ENCODE data around the gene ANKRD17.

The ANKRD17 gene

DNA sequence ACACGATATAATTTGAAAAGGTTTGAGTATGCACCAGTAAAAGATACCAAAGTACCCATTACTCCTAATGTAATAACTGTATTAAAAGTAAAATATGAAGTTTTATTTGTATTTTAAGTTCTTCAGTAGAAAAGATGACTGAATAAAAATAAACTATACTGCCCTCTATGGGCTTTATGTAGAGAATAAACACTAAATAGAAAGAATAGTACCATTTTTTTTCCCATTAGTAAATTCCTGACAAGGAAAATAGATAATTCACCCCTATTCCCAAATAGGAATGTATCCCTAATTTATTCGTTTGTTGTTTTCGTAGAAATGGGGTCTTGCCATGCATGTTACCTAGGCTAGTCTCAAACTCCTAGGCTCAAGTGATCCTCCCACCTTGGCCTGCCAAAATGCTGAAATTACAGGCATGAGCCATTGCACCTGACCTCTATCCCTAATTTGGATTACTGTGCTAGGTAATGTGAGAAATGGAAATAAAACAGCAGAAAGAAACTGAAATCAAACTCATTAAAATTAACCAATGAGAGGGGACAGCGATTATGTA lies 115.5 kb downstream of the ANKRD17 start:
- no peaks in the 10 kb centered on the region for H3K9me3 ChIP-seq (ENCODE audit: insufficient read depth, low read depth, low read length)
- H3K36me3 ChIP-seq (ENCODE audit: insufficient read depth, low read length) = peaks cover 97% of the 10 kb centered on the region
- H3K27me3 ChIP-seq (ENCODE audit: insufficient read depth, low read length, poor library complexity, severe bottlenecking) = no peaks in the 10 kb centered on the region
- H4K20me1 ChIP-seq (ENCODE audit: insufficient read depth, low read length, poor library complexity, severe bottlenecking) = peaks cover 2% of the 10 kb centered on the region
- H3K4me2 ChIP-seq (ENCODE audit: low read depth, low read length, poor library complexity, severe bottlenecking) = no peak overlapping the region
- H3K9ac ChIP-seq (ENCODE audit: low read depth, low read length, poor library complexity, severe bottlenecking) = no peak overlapping the region
- no peaks in the 10 kb centered on the region for H3F3A ChIP-seq (ENCODE audit: low read depth)
- no peaks in the 10 kb centered on the region for H3K4me1 ChIP-seq (ENCODE audit: insufficient read depth, low read length, poor library complexity, severe bottlenecking)
- no peak for TF ChIP-seq EZH2phosphoT487 (IDR thresholded peaks at IDR 0.05; ENCODE audit: borderline replicate concordance)
- TF ChIP-seq CTCF (conservative IDR thresholded peaks at IDR 0.05; ENCODE audit: low read length) = peak; percentile 58
- no peaks in the 10 kb centered on the region for H3K9me2 ChIP-seq (replicated peaks; ENCODE audit: low read depth, low read length)
- H2AFZ ChIP-seq (ENCODE audit: low read length) = no peak overlapping the region
- H3K79me2 ChIP-seq (ENCODE audit: insufficient read depth, low read length) = no peaks in the 10 kb centered on the region
- H3K4me3 ChIP-seq (ENCODE audit: low read length, poor library complexity, severe bottlenecking) = no peak overlapping the region

DNA sequence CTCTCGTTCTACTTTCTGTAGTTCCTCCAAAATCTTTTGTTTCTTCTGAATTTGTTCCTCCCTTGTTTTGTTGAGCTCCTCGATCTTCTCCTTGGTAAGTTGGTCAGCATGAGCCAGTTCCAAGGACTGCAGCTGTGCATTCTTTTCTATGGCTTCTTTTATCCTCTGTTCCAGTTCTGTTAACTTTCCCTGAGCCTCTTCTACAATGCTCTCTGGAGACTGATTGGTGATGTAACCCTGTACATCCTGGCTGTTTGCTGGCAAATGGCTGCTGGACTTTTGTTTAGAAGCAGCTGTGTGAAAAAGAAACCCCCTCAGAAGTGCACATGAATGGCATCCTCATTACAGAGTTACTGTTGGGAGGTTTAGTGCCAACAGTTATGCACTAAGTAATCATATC lies 118.6 kb downstream of the ANKRD17 start:
- no peak overlapping the region for H2AFZ ChIP-seq (ENCODE audit: low read length)
- H3K27me3 ChIP-seq (ENCODE audit: insufficient read depth, low read length, poor library complexity, severe bottlenecking) = no peaks in the 10 kb centered on the region
- H3K36me3 ChIP-seq (ENCODE audit: insufficient read depth, low read length) = peaks cover 88% of the 10 kb centered on the region
- no peaks in the 10 kb centered on the region for H3K9me3 ChIP-seq (ENCODE audit: insufficient read depth, low read depth, low read length)
- H3F3A ChIP-seq (ENCODE audit: low read depth) = no peaks in the 10 kb centered on the region
- TF ChIP-seq EZH2phosphoT487 (IDR thresholded peaks at IDR 0.05; ENCODE audit: borderline replicate concordance) = no peak
- TF ChIP-seq CTCF (conservative IDR thresholded peaks at IDR 0.05; ENCODE audit: low read length) = no peak
- H3K9me2 ChIP-seq (replicated peaks; ENCODE audit: low read depth, low read length) = no peaks in the 10 kb centered on the region
- peaks cover 8% of the 10 kb centered on the region for H4K20me1 ChIP-seq (ENCODE audit: insufficient read depth, low read length, poor library complexity, severe bottlenecking)
- no peak overlapping the region for H3K4me3 ChIP-seq (ENCODE audit: low read length, poor library complexity, severe bottlenecking)
- peaks cover 7% of the 10 kb centered on the region; the same call in 1 of the 2 replicates for H3K79me2 ChIP-seq (ENCODE audit: insufficient read depth, low read length)
- H3K4me1 ChIP-seq (ENCODE audit: insufficient read depth, low read length, poor library complexity, severe bottlenecking) = peaks cover 5% of the 10 kb centered on the region
- no peak overlapping the region for H3K4me2 ChIP-seq (ENCODE audit: low read depth, low read length, poor library complexity, severe bottlenecking)
- H3K9ac ChIP-seq (ENCODE audit: low read depth, low read length, poor library complexity, severe bottlenecking) = no peak overlapping the region

DNA sequence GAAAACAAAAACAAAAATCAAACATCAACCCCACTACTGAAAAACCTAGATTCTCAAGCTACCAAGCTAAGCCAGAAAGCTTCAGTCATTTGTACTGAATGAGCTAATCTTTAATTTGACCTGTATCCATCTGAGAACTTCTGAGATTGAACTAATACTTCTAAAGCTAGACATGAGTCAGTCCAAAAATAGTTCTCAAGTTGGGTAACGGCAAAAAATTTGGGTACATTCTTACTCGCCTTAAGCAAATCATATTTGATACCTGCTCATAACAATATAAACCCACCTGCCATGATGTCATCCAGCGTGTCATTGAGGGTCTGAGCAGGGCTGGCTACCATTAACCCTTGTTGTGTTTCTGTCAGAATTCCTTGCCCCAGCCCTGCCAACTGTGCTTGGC lies 119.4 kb downstream of the ANKRD17 start:
- no peaks in the 10 kb centered on the region for H3F3A ChIP-seq (ENCODE audit: low read depth)
- no peaks in the 10 kb centered on the region for H3K9me2 ChIP-seq (replicated peaks; ENCODE audit: low read depth, low read length)
- H3K27me3 ChIP-seq (ENCODE audit: insufficient read depth, low read length, poor library complexity, severe bottlenecking) = no peaks in the 10 kb centered on the region
- H3K9me3 ChIP-seq (ENCODE audit: insufficient read depth, low read depth, low read length) = no peaks in the 10 kb centered on the region
- no peak overlapping the region for H3K4me2 ChIP-seq (ENCODE audit: low read depth, low read length, poor library complexity, severe bottlenecking)
- H3K4me1 ChIP-seq (ENCODE audit: insufficient read depth, low read length, poor library complexity, severe bottlenecking) = peaks cover 5% of the 10 kb centered on the region
- peaks cover 88% of the 10 kb centered on the region for H3K36me3 ChIP-seq (ENCODE audit: insufficient read depth, low read length)
- H4K20me1 ChIP-seq (ENCODE audit: insufficient read depth, low read length, poor library complexity, severe bottlenecking) = peaks cover 8% of the 10 kb centered on the region
- H3K79me2 ChIP-seq (ENCODE audit: insufficient read depth, low read length) = peaks cover 7% of the 10 kb centered on the region; the same call in 1 of the 2 replicates
- H3K4me3 ChIP-seq (ENCODE audit: low read length, poor library complexity, severe bottlenecking) = no peak overlapping the region
- TF ChIP-seq CTCF (conservative IDR thresholded peaks at IDR 0.05; ENCODE audit: low read length) (no peak), EZH2phosphoT487 (IDR thresholded peaks at IDR 0.05; ENCODE audit: borderline replicate concordance) (no peak)
- no peak overlapping the region for H3K9ac ChIP-seq (ENCODE audit: low read depth, low read length, poor library complexity, severe bottlenecking)
- H2AFZ ChIP-seq (ENCODE audit: low read length) = no peak overlapping the region
